Measurements from ENCODE around the gene CRYZL1.
"Not testable (repeated sequence)": the region's sequence is repeated elsewhere in the genome, so short reads cannot be mapped to it uniquely, and the experiment has no call there.

The CRYZL1 gene

GRCh38 chr21:33648555-33648954 is 7.0 kb upstream of the CRYZL1 start:
- Histone ChIP-seq H3K27ac (ENCODE audit: low read depth, low read length) (no peak overlapping the region), H3K4me1 (ENCODE audit: control insufficient read depth, insufficient read depth, low read length) (peaks cover 40% of the 10 kb centered on the region), H3K36me3 (ENCODE audit: control insufficient read depth, insufficient read depth, low read length) (no peaks in the 10 kb centered on the region), H3K27me3 (ENCODE audit: control insufficient read depth, insufficient read depth, low read length) (no peaks in the 10 kb centered on the region), H3K9me3 (ENCODE audit: control insufficient read depth, insufficient read depth, low read depth, low read length) (no peaks in the 10 kb centered on the region), H3K9ac (ENCODE audit: low read length) (no peak overlapping the region), H3K4me3 (ENCODE audit: low read depth, low read length) (no peak overlapping the region)

GRCh38 chr21:33647587-33647986 is 6.0 kb upstream of the CRYZL1 start:
- Histone ChIP-seq H3K4me3 (ENCODE audit: low read depth, low read length) (no peak overlapping the region), H3K9ac (ENCODE audit: low read length) (no peak overlapping the region)

GRCh38 chr21:33645730-33646129 is 4.2 kb upstream of the CRYZL1 start:
- Histone ChIP-seq H3K4me3 (ENCODE audit: low read depth, low read length) (no peak overlapping the region), H3K27me3 (ENCODE audit: control insufficient read depth, insufficient read depth, low read length) (no peaks in the 10 kb centered on the region), H3K9ac (ENCODE audit: low read length) (no peak overlapping the region), H3K36me3 (ENCODE audit: control insufficient read depth, insufficient read depth, low read length) (no peaks in the 10 kb centered on the region), H3K9me3 (ENCODE audit: control insufficient read depth, insufficient read depth, low read depth, low read length) (no peaks in the 10 kb centered on the region), H3K27ac (ENCODE audit: low read depth, low read length) (no peak overlapping the region), H3K4me1 (ENCODE audit: control insufficient read depth, insufficient read depth, low read length) (peaks cover 25% of the 10 kb centered on the region)

More at GRCh38 chr21:33647587-33647986, 6.0 kb upstream of the CRYZL1 start:
- H3K9me3 ChIP-seq (ENCODE audit: control insufficient read depth, insufficient read depth, low read depth, low read length), result no peaks in the 10 kb centered on the region
- no peaks in the 10 kb centered on the region for H3K27me3 ChIP-seq (ENCODE audit: control insufficient read depth, insufficient read depth, low read length)
- no peak overlapping the region for H3K27ac ChIP-seq (ENCODE audit: low read depth, low read length)
- no peaks in the 10 kb centered on the region for H3K36me3 ChIP-seq (ENCODE audit: control insufficient read depth, insufficient read depth, low read length)
- peaks cover 40% of the 10 kb centered on the region for H3K4me1 ChIP-seq (ENCODE audit: control insufficient read depth, insufficient read depth, low read length)

- H3K9ac ChIP-seq (ENCODE audit: low read length), result peak overlapping the region; percentile 26
- H3K4me1 ChIP-seq (ENCODE audit: control insufficient read depth, insufficient read depth, low read length), result peaks cover 16% of the 10 kb centered on the region
Measured at GRCh38 chr21:33644383-33645074, 3.0 kb upstream of the CRYZL1 start.

GRCh38 chr21:33643658-33644311 is 2.2 kb upstream of the CRYZL1 start:
- peak overlapping the region; percentile 33; the same call in 1 of the 2 replicates for H3K27ac ChIP-seq (ENCODE audit: low read depth, low read length)

More at GRCh38 chr21:33644383-33645074, 3.0 kb upstream of the CRYZL1 start:
- H3K4me3 ChIP-seq (ENCODE audit: low read depth, low read length), result peak overlapping the region; percentile 77
- H3K27me3 ChIP-seq (ENCODE audit: control insufficient read depth, insufficient read depth, low read length), result no peaks in the 10 kb centered on the region
- H3K36me3 ChIP-seq (ENCODE audit: control insufficient read depth, insufficient read depth, low read length), result no peaks in the 10 kb centered on the region
- no peak overlapping the region; the same call in 1 of the 2 replicates for H3K27ac ChIP-seq (ENCODE audit: low read depth, low read length)
- no peaks in the 10 kb centered on the region for H3K9me3 ChIP-seq (ENCODE audit: control insufficient read depth, insufficient read depth, low read depth, low read length)

GRCh38 chr21:33642896-33643657 is 1.5 kb upstream of the CRYZL1 start:
- H3K36me3 ChIP-seq (ENCODE audit: control insufficient read depth, insufficient read depth, low read length), result no peaks in the 10 kb centered on the region
- H3K9me3 ChIP-seq (ENCODE audit: control insufficient read depth, insufficient read depth, low read depth, low read length), result no peaks in the 10 kb centered on the region
- peak overlapping the region; percentile 77 for H3K4me3 ChIP-seq (ENCODE audit: low read depth, low read length)
- H3K4me1 ChIP-seq (ENCODE audit: control insufficient read depth, insufficient read depth, low read length), result peaks cover 16% of the 10 kb centered on the region
- H3K9ac ChIP-seq (ENCODE audit: low read length), result peak overlapping the region; percentile 89
- H3K27me3 ChIP-seq (ENCODE audit: control insufficient read depth, insufficient read depth, low read length), result no peaks in the 10 kb centered on the region
- H3K27ac ChIP-seq (ENCODE audit: low read depth, low read length), result peak overlapping the region; percentile 33; the same call in 1 of the 2 replicates

More at GRCh38 chr21:33643658-33644311, 2.2 kb upstream of the CRYZL1 start:
- no peaks in the 10 kb centered on the region for H3K9me3 ChIP-seq (ENCODE audit: control insufficient read depth, insufficient read depth, low read depth, low read length)
- H3K27me3 ChIP-seq (ENCODE audit: control insufficient read depth, insufficient read depth, low read length), result no peaks in the 10 kb centered on the region
- H3K4me1 ChIP-seq (ENCODE audit: control insufficient read depth, insufficient read depth, low read length), result peaks cover 16% of the 10 kb centered on the region
- H3K36me3 ChIP-seq (ENCODE audit: control insufficient read depth, insufficient read depth, low read length), result no peaks in the 10 kb centered on the region
- H3K4me3 ChIP-seq (ENCODE audit: low read depth, low read length), result peak overlapping the region; percentile 77
- H3K9ac ChIP-seq (ENCODE audit: low read length), result peak overlapping the region; percentile 89

- peak within 1 kb of the TSS; percentile 78 for H3K27ac ChIP-seq (ENCODE audit: low read depth, low read length)
- H3K36me3 ChIP-seq (ENCODE audit: control insufficient read depth, insufficient read depth, low read length), result no peaks in the 10 kb centered on the region
- H3K9me3 ChIP-seq (ENCODE audit: control insufficient read depth, insufficient read depth, low read depth, low read length), result no peaks in the 10 kb centered on the region
- H3K9ac ChIP-seq (ENCODE audit: low read length), result peak within 1 kb of the TSS; percentile 89
- peaks cover 16% of the 10 kb centered on the region for H3K4me1 ChIP-seq (ENCODE audit: control insufficient read depth, insufficient read depth, low read length)
- peak within 1 kb of the TSS; percentile 77 for H3K4me3 ChIP-seq (ENCODE audit: low read depth, low read length)
- no peaks in the 10 kb centered on the region for H3K27me3 ChIP-seq (ENCODE audit: control insufficient read depth, insufficient read depth, low read length)
Measured at GRCh38 chr21:33642027-33642895, 720 bp upstream of the CRYZL1 start, which contains the start of gene ITSN1. TSS of gene ITSN1 (plus strand) at chr21:33642501. CDS start at chr21:33718829, 76,328 bp downstream.

- Histone ChIP-seq H3K4me3 (ENCODE audit: low read depth, low read length) (peak overlapping the region; percentile 77), H3K36me3 (ENCODE audit: control insufficient read depth, insufficient read depth, low read length) (no peaks in the 10 kb centered on the region), H3K27me3 (ENCODE audit: control insufficient read depth, insufficient read depth, low read length) (no peaks in the 10 kb centered on the region), H3K4me1 (ENCODE audit: control insufficient read depth, insufficient read depth, low read length) (peaks cover 15% of the 10 kb centered on the region), H3K9ac (ENCODE audit: low read length) (peak overlapping the region; percentile 66), H3K9me3 (ENCODE audit: control insufficient read depth, insufficient read depth, low read depth, low read length) (no peaks in the 10 kb centered on the region), H3K27ac (ENCODE audit: low read depth, low read length) (peak overlapping the region; percentile 8; the same call in 1 of the 2 replicates)
Measured at GRCh38 chr21:33640697-33641351, 717 bp downstream of the CRYZL1 start.

- H3K9ac ChIP-seq (ENCODE audit: low read length), result no peak overlapping the region
- H3K4me3 ChIP-seq (ENCODE audit: low read depth, low read length), result no peak overlapping the region
- H3K9me3 ChIP-seq (ENCODE audit: control insufficient read depth, insufficient read depth, low read depth, low read length), result no peaks in the 10 kb centered on the region
- H3K27me3 ChIP-seq (ENCODE audit: control insufficient read depth, insufficient read depth, low read length), result no peaks in the 10 kb centered on the region
- H3K27ac ChIP-seq (ENCODE audit: low read depth, low read length), result no peak overlapping the region
- no peaks in the 10 kb centered on the region for H3K4me1 ChIP-seq (ENCODE audit: control insufficient read depth, insufficient read depth, low read length)
- H3K36me3 ChIP-seq (ENCODE audit: control insufficient read depth, insufficient read depth, low read length), result peaks cover 12% of the 10 kb centered on the region
Measured at GRCh38 chr21:33634254-33634653, 7.3 kb downstream of the CRYZL1 start.

GRCh38 chr21:33626151-33626550 is 15.4 kb downstream of the CRYZL1 start:
- not testable (repeated sequence) for H3K9ac ChIP-seq (ENCODE audit: low read length); H3K4me3 ChIP-seq (ENCODE audit: low read depth, low read length); H3K27me3 ChIP-seq (ENCODE audit: control insufficient read depth, insufficient read depth, low read length); H3K27ac ChIP-seq (ENCODE audit: low read depth, low read length); H3K9me3 ChIP-seq (ENCODE audit: control insufficient read depth, insufficient read depth, low read depth, low read length); H3K4me1 ChIP-seq (ENCODE audit: control insufficient read depth, insufficient read depth, low read length)
- peaks cover 21% of the 10 kb centered on the region for H3K36me3 ChIP-seq (ENCODE audit: control insufficient read depth, insufficient read depth, low read length)

Data from HUES6 (cell line).